Karpas-422 (cell line): Measurements from ENCODE around the gene TNFSF13B. TPM values are rescaled to one million over a fixed set of nuclear protein-coding genes. Genes with fewer than 3 reads are reported as not detected.
"Not testable (repeated sequence)": the region's sequence is repeated elsewhere in the genome, so short reads cannot be mapped to it uniquely, and the experiment has no call there.

Source experiments
- DNase-seq: peaks from one replicate; pipeline ENCODE4 v3.0.0-alpha.2; 2015
- H2AFZ ChIP-seq: fragments of 200-600 bp; sonication (generic); 2 replicates; pipeline ENCODE4 v1.6.1; 2014; ENCODE audit warnings: antibody characterized with exemption, low read length, mixed read lengths
- H3K27ac ChIP-seq: fragments of 200-600 bp; sonication (generic); 2 replicates; pipeline ENCODE4 v1.5.1; 2014; ENCODE audit warnings: mild to moderate bottlenecking, low read length, moderate library complexity
- H3K27me3 ChIP-seq: fragments of 200-600 bp; sonication (generic); 2 replicates; pipeline ENCODE4 v1.6.1; 2014; ENCODE audit warnings: low read length, mixed read lengths
- H3K36me3 ChIP-seq: fragments of 200-600 bp; sonication (generic); 2 replicates; pipeline ENCODE4 v1.6.1; 2014; ENCODE audit warnings: low read length, mixed read lengths; ENCODE audit not compliant: insufficient read depth
- H3K4me1 ChIP-seq: fragments of 200-600 bp; sonication (generic); 2 replicates; pipeline ENCODE4 v1.6.1; 2014; ENCODE audit warnings: mild to moderate bottlenecking, low read length, mixed read lengths
- H3K4me2 ChIP-seq: fragments of 200-600 bp; sonication (generic); 2 replicates; pipeline ENCODE4 v1.6.1; 2014; ENCODE audit warnings: low read length, low read depth, mild to moderate bottlenecking; ENCODE audit not compliant: poor library complexity, severe bottlenecking
- H3K4me3 ChIP-seq: fragments of 200-600 bp; sonication (generic); 2 replicates; pipeline ENCODE4 v1.5.1; 2014; ENCODE audit warnings: mild to moderate bottlenecking, antibody characterized with exemption, low read length, mixed read lengths
- H3K79me2 ChIP-seq: fragments of 200-600 bp; sonication (generic); 2 replicates; pipeline ENCODE4 v1.6.1; 2014; ENCODE audit warnings: mild to moderate bottlenecking, low read length, mixed read lengths
- H3K9ac ChIP-seq: fragments of 200-600 bp; sonication (generic); 2 replicates; pipeline ENCODE4 v1.6.0; 2014; ENCODE audit warnings: low read length
- H3K9me2 ChIP-seq: fragments of 200-600 bp; sonication (generic), shearing (Covaris generic); replicated peaks from 2 replicates; pipeline ENCODE4 v1.6.0; 2014; ENCODE audit warnings: mild to moderate bottlenecking, low read length, moderate library complexity; ENCODE audit not compliant: insufficient read depth
- H3K9me3 ChIP-seq: fragments of 300-700, 200-600 bp; sonication (generic); 2 replicates; pipeline ENCODE4 v1.6.1; 2014; ENCODE audit warnings: low read length, mixed read lengths
- H4K20me1 ChIP-seq: fragments of 200-600 bp; sonication (generic); 2 replicates; pipeline ENCODE4 v1.6.1; 2014; ENCODE audit warnings: mild to moderate bottlenecking, antibody characterized with exemption, low read length, low read depth; ENCODE audit not compliant: insufficient read depth
- total RNA-seq: library from RNA; depleted of rRNA; stranded (reverse); fragments of >200 nt; shearing (Covaris generic); gene quantifications from 2 replicates; pipeline ENCODE4 v1.2.3, GENCODE V29; 2014; ENCODE audit warnings: low replicate concordance

Gene TNFSF13B
- total RNA-seq, 1 experiment from 2014 or later = 1.1 TPM

DNA sequence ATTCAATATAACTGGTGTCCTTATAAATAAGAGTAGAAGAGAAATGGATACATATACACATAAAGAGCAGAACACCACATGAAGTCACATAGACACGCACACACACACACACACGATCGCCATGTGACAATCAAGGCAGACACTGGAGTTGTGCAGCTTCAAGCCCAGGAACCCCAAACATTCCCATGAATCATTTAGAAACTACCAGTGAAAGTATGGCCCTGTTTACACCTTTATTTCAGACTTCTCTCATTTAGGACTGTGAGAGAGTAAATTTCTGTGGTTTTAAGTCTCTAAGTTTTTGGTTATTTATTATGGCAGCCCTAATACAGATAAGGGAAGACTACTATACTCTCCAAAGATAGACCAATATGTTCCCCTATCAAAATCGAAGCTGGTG is 20.4 kb upstream of the TNFSF13B start:
- Histone ChIP-seq H3K4me2 (no peak overlapping the region), H4K20me1 (no peaks in the 10 kb centered on the region), H3K27me3 (no peaks in the 10 kb centered on the region), H2AFZ (no peak overlapping the region), H3K9ac (no peak overlapping the region), H3K27ac (no peak overlapping the region), H3K36me3 (no peaks in the 10 kb centered on the region), H3K79me2 (no peaks in the 10 kb centered on the region), H3K9me2 (no peaks in the 10 kb centered on the region), H3K4me1 (no peaks in the 10 kb centered on the region), H3K4me3 (no peak overlapping the region), H3K9me3 (peaks cover 7% of the 10 kb centered on the region)
- no peak for DNase-seq

DNA sequence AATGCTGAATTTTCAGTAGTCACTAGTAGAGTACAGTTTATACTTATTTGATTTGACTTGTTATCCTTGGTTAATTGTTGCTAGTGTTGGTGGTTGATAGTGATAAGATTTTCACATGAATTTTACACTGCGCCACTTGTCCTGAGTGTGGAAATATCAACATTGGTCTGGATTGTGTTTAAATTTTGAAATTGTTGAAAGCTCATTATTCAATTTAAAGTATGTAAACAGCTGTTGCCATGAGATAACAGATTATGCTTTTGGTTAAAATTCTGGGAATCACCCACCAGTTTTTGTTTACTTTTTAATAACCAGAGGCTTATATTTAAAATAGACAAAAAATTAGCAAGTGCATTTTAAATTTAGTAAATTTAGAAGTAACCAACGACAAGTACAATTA is 12.3 kb upstream of the TNFSF13B start:
- H3K4me2 ChIP-seq = no peak overlapping the region
- no peak for DNase-seq

DNA sequence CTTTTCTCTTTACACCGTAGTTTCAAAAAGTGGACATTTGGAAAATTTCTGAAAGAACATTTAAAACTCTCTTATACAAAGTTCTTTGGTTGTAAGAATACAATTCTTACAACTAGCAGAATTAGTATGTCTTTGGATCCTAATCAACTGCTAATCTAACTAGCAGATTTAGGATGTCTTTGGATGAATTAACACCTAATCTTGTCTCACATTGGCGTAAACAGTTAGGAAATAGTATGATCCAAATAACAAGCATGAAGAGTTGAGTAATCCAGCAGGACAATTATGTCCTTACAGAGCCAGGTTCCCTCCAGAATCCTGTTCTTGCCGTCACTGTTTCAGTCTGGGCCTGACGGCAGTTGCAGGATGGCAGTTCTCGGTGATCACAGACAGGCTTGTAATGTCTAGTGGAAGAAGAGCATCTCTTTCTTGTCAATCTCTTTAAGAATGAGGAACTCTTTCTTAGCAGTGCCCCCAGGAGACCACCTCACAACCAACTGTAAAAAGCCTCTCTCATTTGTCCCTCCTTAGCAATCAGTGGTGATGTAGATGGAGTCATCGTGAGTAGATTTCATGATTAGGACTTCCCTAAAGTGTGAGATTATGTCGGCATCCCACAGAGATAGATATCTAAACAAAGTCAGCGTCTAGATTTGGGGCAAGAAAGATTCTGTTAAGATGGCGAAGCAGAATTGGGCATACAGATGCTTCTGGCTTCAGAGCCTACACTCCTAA is 5.7 kb upstream of the TNFSF13B start:
- no peaks in the 10 kb centered on the region for H3K27me3 ChIP-seq
- no peak overlapping the region for H3K27ac ChIP-seq
- no peak overlapping the region for H3K9ac ChIP-seq
- H3K9me2 ChIP-seq = no peaks in the 10 kb centered on the region
- no peak overlapping the region for H2AFZ ChIP-seq
- no peaks in the 10 kb centered on the region for H4K20me1 ChIP-seq
- no peaks in the 10 kb centered on the region for H3K4me1 ChIP-seq
- DNase-seq = no peak
- no peaks in the 10 kb centered on the region for H3K9me3 ChIP-seq
- no peak overlapping the region for H3K4me3 ChIP-seq
- no peaks in the 10 kb centered on the region for H3K79me2 ChIP-seq
- no peaks in the 10 kb centered on the region for H3K36me3 ChIP-seq
- no peak overlapping the region for H3K4me2 ChIP-seq

More for the DNA sequence above, 12.3 kb upstream of the TNFSF13B start:
- Histone ChIP-seq H3K79me2 (no peaks in the 10 kb centered on the region), H3K4me1 (no peaks in the 10 kb centered on the region), H3K27ac (no peak overlapping the region), H3K9ac (no peak overlapping the region), H3K4me3 (no peak overlapping the region), H4K20me1 (no peaks in the 10 kb centered on the region), H3K36me3 (no peaks in the 10 kb centered on the region), H3K9me3 (no peaks in the 10 kb centered on the region), H3K9me2 (no peaks in the 10 kb centered on the region), H2AFZ (no peak overlapping the region), H3K27me3 (no peaks in the 10 kb centered on the region)

DNA sequence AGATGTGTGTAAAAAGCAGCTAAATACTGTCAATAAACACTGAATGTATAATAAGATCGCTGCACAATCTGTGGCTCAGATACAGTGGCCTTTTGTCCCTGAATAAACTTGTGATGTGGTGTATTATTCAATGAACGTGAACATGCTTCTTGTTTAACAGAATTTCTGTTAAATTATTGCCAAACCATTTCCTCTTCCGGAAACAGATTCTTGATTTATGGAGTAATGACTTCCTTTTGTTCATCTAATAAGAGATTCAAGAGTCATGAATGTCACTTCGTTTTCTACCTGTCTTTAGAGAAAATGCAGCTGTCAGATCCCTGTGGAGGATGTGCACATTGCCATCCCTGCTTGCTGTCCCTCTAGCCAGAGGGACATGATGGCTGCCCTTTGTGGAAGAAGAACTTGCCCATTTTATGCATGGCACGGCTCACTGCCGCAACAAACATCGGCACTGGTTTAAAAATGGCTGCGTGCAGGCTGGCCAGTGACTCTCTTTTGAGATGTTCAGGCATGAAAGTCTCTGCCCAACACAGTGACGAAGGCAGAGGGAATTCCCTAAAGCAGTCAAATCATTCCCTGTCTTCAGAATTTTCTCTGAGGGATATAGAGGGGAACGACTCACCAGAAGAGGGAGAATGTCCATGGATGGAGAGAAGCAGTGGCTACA is 3.1 kb upstream of the TNFSF13B start:
- no peaks in the 10 kb centered on the region for H3K27me3 ChIP-seq
- no peaks in the 10 kb centered on the region for H3K9me3 ChIP-seq
- no peak overlapping the region for H2AFZ ChIP-seq
- no peaks in the 10 kb centered on the region for H3K79me2 ChIP-seq
- no peak overlapping the region for H3K4me3 ChIP-seq
- DNase-seq = no peak
- no peaks in the 10 kb centered on the region for H3K36me3 ChIP-seq
- H4K20me1 ChIP-seq = no peaks in the 10 kb centered on the region
- H3K27ac ChIP-seq = no peak overlapping the region
- no peak overlapping the region for H3K9ac ChIP-seq
- H3K4me1 ChIP-seq = peaks cover 13% of the 10 kb centered on the region
- H3K4me2 ChIP-seq = no peak overlapping the region
- H3K9me2 ChIP-seq = no peaks in the 10 kb centered on the region

DNA sequence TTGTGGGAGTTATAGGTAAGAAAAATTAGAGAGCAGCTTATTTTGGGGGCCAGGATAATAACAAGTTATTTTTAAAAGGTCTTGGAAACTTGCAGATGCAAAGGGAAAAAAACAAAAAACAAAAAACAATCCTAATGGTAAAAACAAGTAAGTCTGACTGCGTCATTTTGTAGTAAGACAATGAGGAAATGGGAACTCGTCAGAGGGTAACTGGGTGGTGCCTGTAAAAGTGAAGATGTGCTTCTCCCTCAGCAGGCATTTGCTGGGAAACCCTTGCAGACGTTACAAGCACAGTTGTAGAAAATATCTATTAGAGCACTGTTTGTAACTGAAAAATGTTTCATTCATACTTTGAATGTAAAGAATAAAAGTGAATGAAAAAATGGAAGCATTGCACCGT is 2.2 kb upstream of the TNFSF13B start:
- Histone ChIP-seq H2AFZ (no peak overlapping the region), H3K4me2 (no peak overlapping the region), H3K79me2 (no peaks in the 10 kb centered on the region), H4K20me1 (no peaks in the 10 kb centered on the region), H3K27me3 (no peaks in the 10 kb centered on the region), H3K4me3 (no peak overlapping the region), H3K9me3 (no peaks in the 10 kb centered on the region), H3K9me2 (no peaks in the 10 kb centered on the region), H3K27ac (no peak overlapping the region), H3K4me1 (peaks cover 13% of the 10 kb centered on the region), H3K36me3 (no peaks in the 10 kb centered on the region), H3K9ac (no peak overlapping the region)
- no peak for DNase-seq

DNA sequence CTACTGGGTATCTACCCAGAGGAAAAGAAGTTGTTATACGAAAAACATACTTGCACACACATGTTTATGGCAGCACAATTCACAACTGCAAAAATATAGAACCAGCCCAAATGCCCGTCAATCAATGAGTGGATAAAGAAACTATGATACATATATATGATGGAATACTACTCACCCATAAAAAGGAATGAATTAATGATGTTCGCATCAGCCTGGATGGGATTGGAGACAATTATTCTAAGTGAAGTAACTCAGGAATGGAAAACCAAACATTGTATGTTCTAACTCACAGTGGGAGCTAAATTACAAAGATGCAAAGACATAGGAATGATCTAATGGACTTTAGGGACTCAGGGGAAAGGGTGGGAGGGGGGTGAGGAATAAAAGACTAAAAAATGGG is 1.7 kb upstream of the TNFSF13B start:
- not testable (repeated sequence) for H3K9ac ChIP-seq, H3K9me2 ChIP-seq, H3K4me3 ChIP-seq, H3K79me2 ChIP-seq, H3K9me3 ChIP-seq, H3K27me3 ChIP-seq, H3K36me3 ChIP-seq, H2AFZ ChIP-seq, DNase-seq, H3K27ac ChIP-seq, H3K4me2 ChIP-seq, H4K20me1 ChIP-seq
- peaks cover 13% of the 10 kb centered on the region for H3K4me1 ChIP-seq

DNA sequence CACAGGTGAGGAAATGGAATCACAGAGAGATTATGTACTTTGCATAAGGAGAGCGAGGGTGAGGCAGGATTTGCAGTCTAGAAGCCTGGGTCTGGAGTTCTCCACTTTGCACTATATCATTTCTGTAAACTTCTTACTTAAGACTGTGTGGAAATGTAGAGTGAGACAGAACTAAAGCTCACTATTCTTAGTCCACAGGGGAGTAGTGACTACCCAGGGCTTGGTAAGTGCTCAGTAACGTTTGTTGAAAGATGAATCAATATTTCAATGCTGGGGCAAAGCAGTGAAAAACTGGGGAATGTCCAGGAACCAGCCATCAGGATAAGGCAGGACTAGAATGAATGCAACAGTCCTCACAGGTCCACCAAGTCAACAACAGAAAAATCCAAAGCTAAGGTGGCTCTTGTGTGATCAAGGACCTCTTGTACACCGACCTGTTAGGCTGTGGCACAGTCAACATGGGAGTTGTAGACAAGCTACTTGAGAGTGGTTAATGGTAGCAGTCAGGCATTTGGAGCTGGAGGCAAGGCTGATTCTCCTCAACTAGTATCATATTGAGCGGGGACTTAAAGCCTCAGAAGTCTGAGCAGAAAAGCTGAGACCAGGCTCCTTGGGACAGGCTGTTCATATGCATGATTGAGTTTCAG is 929 bp upstream of the TNFSF13B start:
- no peak for DNase-seq
- Histone ChIP-seq H3K9ac (no peak overlapping the region), H3K4me3 (no peak overlapping the region), H2AFZ (no peak overlapping the region), H3K4me2 (no peak overlapping the region), H3K27me3 (no peaks in the 10 kb centered on the region), H3K9me2 (no peaks in the 10 kb centered on the region), H3K4me1 (peaks cover 13% of the 10 kb centered on the region), H3K27ac (no peak overlapping the region), H3K36me3 (no peaks in the 10 kb centered on the region), H3K79me2 (no peaks in the 10 kb centered on the region), H4K20me1 (no peaks in the 10 kb centered on the region), H3K9me3 (no peaks in the 10 kb centered on the region)

DNA sequence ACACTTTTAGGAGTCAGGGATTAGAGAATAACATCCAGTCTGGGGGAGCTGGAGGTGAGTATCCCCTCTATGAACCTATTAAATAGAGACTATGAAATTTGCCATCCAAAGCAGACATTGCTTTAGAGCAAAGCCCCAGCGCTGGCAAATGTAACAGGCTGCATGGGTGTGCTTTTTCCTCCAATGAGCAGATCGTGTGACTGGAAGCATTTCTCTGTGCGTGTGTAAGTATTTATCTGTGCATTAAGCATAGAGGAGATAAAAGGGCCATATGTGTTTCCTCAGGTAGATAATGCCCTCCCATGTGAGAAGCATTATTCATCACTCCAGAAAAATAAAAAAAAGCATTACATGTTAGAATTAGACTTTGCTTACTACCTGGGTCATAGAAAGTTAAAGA is 924 bp downstream of the TNFSF13B start:
- Histone ChIP-seq H3K9me3 (no peaks in the 10 kb centered on the region), H3K36me3 (no peaks in the 10 kb centered on the region), H3K4me2 (peak overlapping the region; percentile 21), H3K9me2 (no peaks in the 10 kb centered on the region), H2AFZ (peak overlapping the region; percentile 56; the same call in 1 of the 2 replicates), H3K27me3 (no peaks in the 10 kb centered on the region), H3K4me3 (peak overlapping the region; percentile 35; the same call in 1 of the 2 replicates), H3K4me1 (peaks cover 13% of the 10 kb centered on the region), H3K79me2 (no peaks in the 10 kb centered on the region), H3K27ac (no peak overlapping the region), H3K9ac (peak overlapping the region; percentile 44), H4K20me1 (no peaks in the 10 kb centered on the region)
- DNase-seq = no peak
